Keratinocyte (primary cell): ENCODE data around the gene DCPS. TPM values are rescaled to one million over a fixed set of nuclear protein-coding genes. Genes with fewer than 3 reads are reported as not detected.

Experiments used
- DNase-seq: peaks from one replicate; pipeline ENCODE4 v3.0.0-alpha.2; 2011; ENCODE audit warnings: low read depth, missing footprints, low spot score
- FAIRE-seq: peaks from 2 replicates; lab custom pipeline; 2011; peaks lifted over from hg19 to GRCh38; lab: Jason Lieb, UNC
- H2AFZ ChIP-seq: 2 replicates; pipeline ENCODE4 v1.6.0; 2012; ENCODE audit warnings: low read length, control low read depth, inconsistent platforms; ENCODE audit not compliant: control insufficient read depth
- H3K27ac ChIP-seq: 2 replicates; pipeline ENCODE4 v1.5.1; 2011; ENCODE audit warnings: low read length; ENCODE audit not compliant: control insufficient read depth, insufficient read depth
- H3K27me3 ChIP-seq: 3 replicates; pipeline ENCODE4 v1.6.0; 2011; ENCODE audit warnings: low read length; ENCODE audit not compliant: control insufficient read depth, insufficient read depth; ENCODE audit errors: extremely low read depth
- H3K36me3 ChIP-seq, 2 experiments: 2 replicates in 1 of 2; 3 replicates in 1 of 2; pipeline ENCODE4 v1.5.1; 2011; ENCODE audit warnings: low read length in 2 of 2, mild to moderate bottlenecking in 1 of 2; ENCODE audit not compliant: control insufficient read depth in 2 of 2, insufficient read depth in 2 of 2; ENCODE audit errors: extremely low read depth in 1 of 2
- H3K4me1 ChIP-seq: 3 replicates; pipeline ENCODE4 v1.5.1; 2011; ENCODE audit warnings: low read length; ENCODE audit not compliant: control insufficient read depth, insufficient read depth; ENCODE audit errors: extremely low read depth
- H3K4me2 ChIP-seq: 3 replicates; pipeline ENCODE4 v1.6.0; 2011; ENCODE audit warnings: low read depth, low read length; ENCODE audit not compliant: control insufficient read depth, insufficient read depth; ENCODE audit errors: extremely low read depth
- H3K4me3 ChIP-seq, 3 experiments: fragments of 200-600 bp in 1 of 3; sonication (generic) in 1 of 3; 2 replicates in 2 of 3; 3 replicates in 1 of 3; pipeline ENCODE4 v1.5.1; 2011 to 2016; ENCODE audit warnings: low read length in 3 of 3, mild to moderate bottlenecking in 3 of 3, control low read depth in 2 of 3, inconsistent platforms in 1 of 3, low read depth in 1 of 3, mixed read lengths in 1 of 3, mixed run types in 1 of 3, moderate library complexity in 1 of 3; ENCODE audit not compliant: control insufficient read depth in 2 of 3, insufficient read depth in 2 of 3; ENCODE audit errors: extremely low read depth in 1 of 3
- H3K79me2 ChIP-seq: 2 replicates; pipeline ENCODE4 v1.6.0; 2012; ENCODE audit warnings: low read length; ENCODE audit not compliant: control insufficient read depth, insufficient read depth
- H3K9ac ChIP-seq: 3 replicates; pipeline ENCODE4 v1.6.0; 2011; ENCODE audit warnings: low read length; ENCODE audit not compliant: control insufficient read depth, insufficient read depth; ENCODE audit errors: extremely low read depth
- H3K9me1 ChIP-seq: 3 replicates; pipeline ENCODE4 v1.6.0; 2011; ENCODE audit warnings: low read length; ENCODE audit not compliant: control insufficient read depth, insufficient read depth; ENCODE audit errors: extremely low read depth
- H3K9me3 ChIP-seq: 2 replicates; pipeline ENCODE4 v1.5.1; 2012; ENCODE audit warnings: low read depth, low read length; ENCODE audit not compliant: control insufficient read depth
- H4K20me1 ChIP-seq: 3 replicates; pipeline ENCODE4 v1.6.0; 2011; ENCODE audit warnings: low read length; ENCODE audit not compliant: control insufficient read depth, insufficient read depth; ENCODE audit errors: extremely low read depth
- CTCF ChIP-seq, 3 experiments: IDR thresholded peaks in 1 of 3; conservative IDR thresholded peaks in 1 of 3; optimal IDR thresholded peaks in 1 of 3; 2 replicates in 2 of 3; 3 replicates in 1 of 3; pipeline versions ENCODE3 to v1.5.1; 2011; ENCODE audit warnings: low read length in 3 of 3, mild to moderate bottlenecking in 3 of 3, moderate library complexity in 2 of 3, control low read depth in 1 of 3, inconsistent platforms in 1 of 3; ENCODE audit not compliant: insufficient read depth in 2 of 3; ENCODE audit errors: extremely low read depth in 1 of 3
- EZH2 ChIP-seq: IDR thresholded peaks from one replicate; pipeline ENCODE4 v1.6.1; 2012; ENCODE audit warnings: inconsistent platforms, mild to moderate bottlenecking, low read length, moderate library complexity
- dilution Hi-C: fragments of 300-500 bp; cut with MboI; formaldehyde crosslinking; loops from one replicate; pipeline ENCODE4 v1.7.0; 2020; ENCODE audit warnings: low sequenced_read_pairs; ENCODE audit not compliant: extremely low pct_ligation_motif_present
- polyA plus RNA-seq, 5 experiments: library from polyadenylated mRNA; depleted of rRNA in 3 of 5; stranded (reverse) in 3 of 5; stranded (forward) in 1 of 5; unstranded in 1 of 5; fragments of >200 nt; gene quantifications; 1 replicate in 1 of 5; 2 replicates in 3 of 5; 3 replicates in 1 of 5; pipeline versions ENCODE4 v1.2.1 to v1.2.3, GENCODE V29; 2011 to 2012; ENCODE audit warnings: missing spikeins in 2 of 5, low read depth in 1 of 5, low replicate concordance in 1 of 5

DCPS gene
- polyA plus RNA-seq, 1 donor (not counting 4 experiments of a cell fraction or from before 2014, with no cell fraction given), result 31.3 TPM

- H3K27me3 ChIP-seq, result no peaks in the 10 kb centered on the region
- H3K27ac ChIP-seq, result no peak overlapping the region
- no peaks in the 10 kb centered on the region for H3K9me1 ChIP-seq
- DNase-seq (no peak), FAIRE-seq (no peak)
- no peak overlapping the region for H3K4me2 ChIP-seq
- dilution Hi-C loops, result no loop called here
- H3K4me3 ChIP-seq, result no peak overlapping the region
- TF ChIP-seq CTCF (optimal IDR thresholded peaks at IDR 0.05 in 1 of 3, IDR thresholded peaks at IDR 0.05 in 1 of 3, conservative IDR thresholded peaks at IDR 0.05 in 1 of 3; ENCODE audit: extremely low read depth in 1 of 3, insufficient read depth in 2 of 3, low read length in 3 of 3), result no peak
- no peak for TF ChIP-seq EZH2
- H3K36me3 ChIP-seq, result no peaks in the 10 kb centered on the region
- peaks cover under 1% of the 10 kb centered on the region for H3K79me2 ChIP-seq
- H3K9me3 ChIP-seq, result no peaks in the 10 kb centered on the region
- peaks cover 26% of the 10 kb centered on the region for H3K4me1 ChIP-seq
- no peak overlapping the region for H3K9ac ChIP-seq
- no peaks in the 10 kb centered on the region for H4K20me1 ChIP-seq
- no peak overlapping the region for H2AFZ ChIP-seq
These were observed 7.8 kb downstream of the DCPS start for GRCh38 chr11:126311401-126312291.

GRCh38 chr11:126312961-126313360 is 9.1 kb downstream of the DCPS start:
- no peak for FAIRE-seq
- Histone ChIP-seq H3K79me2 (no peaks in the 10 kb centered on the region), H3K4me2 (peak overlapping the region; percentile 7), H3K9ac (no peak overlapping the region), H3K27ac (peak overlapping the region; percentile 25), H3K4me1 (peaks cover 31% of the 10 kb centered on the region), H3K27me3 (no peaks in the 10 kb centered on the region), H2AFZ (peak overlapping the region; percentile 32), H3K9me1 (no peaks in the 10 kb centered on the region), H4K20me1 (no peaks in the 10 kb centered on the region), H3K4me3 (no peak overlapping the region), H3K36me3 (no peaks in the 10 kb centered on the region), H3K9me3 (no peaks in the 10 kb centered on the region)
- TF ChIP-seq CTCF (optimal IDR thresholded peaks at IDR 0.05 in 1 of 3, IDR thresholded peaks at IDR 0.05 in 1 of 3, conservative IDR thresholded peaks at IDR 0.05 in 1 of 3; ENCODE audit: extremely low read depth in 1 of 3, insufficient read depth in 2 of 3, low read length in 3 of 3) (no peak), EZH2 (no peak)
- dilution Hi-C loops, result no loop called here
- no peak for DNase-seq
